ENCODE data around the gene TSPAN17. TPM values are rescaled to one million over a fixed set of nuclear protein-coding genes. Genes with fewer than 3 reads are reported as not detected.

TSPAN17 gene
- 34.0 and 39.3 TPM in 2 replicates for total RNA-seq

GRCh38 chr5:176647030-176647842 is at the start of gene TSPAN17:
Gene TSPAN17, plus strand, starts transcription at chr5:176647484. Its CDS starts 132 bp downstream, at chr5:176647616.

GRCh38 chr5:176609724-176610434 is 37.4 kb upstream of the TSPAN17 start, which contains the start of gene GPRIN1:
Gene GPRIN1, minus strand, starts transcription at chr5:176610156. Its CDS starts 10,322 bp downstream, at chr5:176599834.

GRCh38 chr5:176629853-176630680 is 17.2 kb upstream of the TSPAN17 start, which contains the start of the genes EIF4E1B and SNCB:
Gene EIF4E1B, plus strand, starts transcription at chr5:176630675. Its CDS starts 12,113 bp downstream, at chr5:176642788.
Gene SNCB, minus strand, starts transcription at chr5:176630534. Its CDS starts 880 bp downstream, at chr5:176629654.

Other genes with a start within 250 kb of the TSPAN17 start
- gene CLTB, start 230.9 kb upstream of the TSPAN17 start, total RNA-seq, result 130 and 133 TPM in 2 replicates
- 36.0 and 48.2 TPM in 2 replicates for gene FAF2, start 199.1 kb upstream of the TSPAN17 start, total RNA-seq
- gene RNF44, start 110.1 kb upstream of the TSPAN17 start, total RNA-seq, result 0.58 and 1.4 TPM in 2 replicates
- not detected in 2 replicates for gene CDHR2, start 98.1 kb upstream of the TSPAN17 start, total RNA-seq
- gene GPRIN1, start 37.3 kb upstream of the TSPAN17 start, total RNA-seq, result 4.3 and 5.3 TPM in 2 replicates
- not detected in 2 replicates for gene SNCB, start 16.9 kb upstream of the TSPAN17 start, total RNA-seq
- gene EIF4E1B, start 16.8 kb upstream of the TSPAN17 start, total RNA-seq, result not detected in 2 replicates
- gene UNC5A, start 163.1 kb downstream of the TSPAN17 start, total RNA-seq, result under 0.01 and 0.18 TPM in 2 replicates

Data from myometrial cell (primary cell).